VCaP (cell line): ENCODE data around the gene SOCS3.

Source experiments
- H3K27ac ChIP-seq: fragments of 450-650 bp; 2 replicates; pipeline ENCODE4 v1.5.1; 2017
- CTCF ChIP-seq: fragments of 450-650 bp; conservative IDR thresholded peaks from 2 replicates; pipeline ENCODE4 v1.5.1; 2017; ENCODE audit warnings: mild to moderate bottlenecking, moderate library complexity

Gene SOCS3

DNA sequence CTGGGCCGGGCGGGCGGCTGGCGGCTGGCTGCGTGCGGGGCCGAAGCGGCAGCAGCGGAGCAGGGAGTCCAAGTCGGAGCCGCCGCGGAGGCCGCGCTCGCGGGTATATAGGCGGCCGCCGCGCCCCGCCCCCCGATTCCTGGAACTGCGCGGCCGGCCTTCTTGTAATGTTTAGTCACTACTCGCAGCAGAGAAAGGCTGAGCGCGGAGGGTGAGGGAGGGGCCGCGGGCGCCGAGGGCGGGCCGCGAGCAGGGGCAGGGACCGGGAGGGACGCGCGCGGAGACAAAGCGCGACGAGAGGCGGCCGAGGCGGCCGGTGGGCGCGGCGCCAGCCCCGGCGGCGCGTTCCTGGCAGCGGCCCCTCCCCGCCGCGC is at the start of gene SOCS3:
Gene SOCS3 (minus strand): TSS at position 81 of the 374 bp plus-strand sequence. CDS start 982 bp downstream, outside the sequence.
- no peak for TF ChIP-seq CTCF
- H3K27ac ChIP-seq: peak within 1 kb of the TSS; percentile 68

GRCh38 chr17:78409191-78409928 is 49.5 kb upstream of the SOCS3 start:
- H3K27ac ChIP-seq: peak overlapping the region; percentile 60
- TF ChIP-seq CTCF: no peak

DNA sequence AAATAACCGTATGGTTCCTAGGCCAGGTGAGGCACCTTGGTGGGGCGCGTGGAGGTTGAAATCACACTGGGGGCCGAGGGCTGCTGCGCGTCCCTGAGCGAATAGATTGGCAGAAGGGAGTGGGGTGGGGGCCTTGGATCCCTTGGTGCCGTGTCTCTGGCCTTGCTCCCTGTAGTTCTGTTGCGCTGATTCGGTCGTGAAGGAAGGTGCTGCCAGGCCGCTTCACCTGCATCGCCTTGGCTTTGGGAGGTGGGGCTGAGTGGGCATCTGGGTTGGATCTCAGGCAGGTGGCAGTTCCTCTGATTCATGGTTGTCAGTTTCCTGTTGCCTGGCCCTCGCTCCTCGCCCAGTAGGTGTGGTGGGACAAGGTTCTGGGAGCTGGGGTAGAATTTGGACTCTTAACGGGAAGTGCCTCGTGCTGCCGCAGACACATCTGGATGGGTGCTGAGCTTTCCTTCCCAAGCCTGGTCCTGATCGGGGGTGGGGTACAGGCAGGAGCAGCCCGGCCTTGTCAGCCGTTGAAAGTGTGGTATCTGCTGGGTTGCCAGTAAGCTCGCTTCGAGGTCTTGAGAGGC is 48.7 kb upstream of the SOCS3 start:
- peak overlapping the region; percentile 60 for H3K27ac ChIP-seq
- TF ChIP-seq CTCF: no peak

DNA sequence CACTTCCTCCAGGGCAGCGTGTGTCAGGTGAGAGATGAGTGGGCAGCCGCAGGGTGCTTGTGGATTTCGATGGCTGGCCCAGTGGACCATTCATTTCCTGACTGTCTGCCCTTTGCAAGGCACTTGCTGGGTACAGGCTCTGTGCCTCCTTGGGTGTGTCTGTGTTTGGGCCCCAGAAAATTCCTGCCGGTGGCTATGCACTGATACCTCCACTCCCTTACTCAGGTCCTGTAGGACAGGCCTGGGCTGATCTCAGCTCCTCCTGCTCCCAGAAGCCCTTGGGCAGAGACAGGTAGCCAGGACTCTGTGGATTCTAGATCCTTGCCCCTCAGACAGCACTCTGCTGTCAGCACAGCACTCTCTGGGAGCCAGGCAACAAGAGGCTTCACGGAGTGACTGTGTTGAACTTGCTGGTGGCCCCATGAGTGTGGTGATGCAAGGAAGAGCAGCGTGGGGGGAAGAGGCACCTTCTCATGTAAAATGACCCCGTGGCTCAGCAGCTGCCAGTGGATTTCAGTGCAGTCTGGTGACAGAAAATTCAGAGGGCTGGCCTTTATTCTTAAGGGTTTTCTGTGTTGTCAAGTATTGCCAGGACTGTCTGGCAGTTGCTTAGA is 47.6 kb upstream of the SOCS3 start:
- no peak for TF ChIP-seq CTCF
- H3K27ac ChIP-seq: peak overlapping the region; percentile 60; the same call in 1 of the 2 replicates

DNA sequence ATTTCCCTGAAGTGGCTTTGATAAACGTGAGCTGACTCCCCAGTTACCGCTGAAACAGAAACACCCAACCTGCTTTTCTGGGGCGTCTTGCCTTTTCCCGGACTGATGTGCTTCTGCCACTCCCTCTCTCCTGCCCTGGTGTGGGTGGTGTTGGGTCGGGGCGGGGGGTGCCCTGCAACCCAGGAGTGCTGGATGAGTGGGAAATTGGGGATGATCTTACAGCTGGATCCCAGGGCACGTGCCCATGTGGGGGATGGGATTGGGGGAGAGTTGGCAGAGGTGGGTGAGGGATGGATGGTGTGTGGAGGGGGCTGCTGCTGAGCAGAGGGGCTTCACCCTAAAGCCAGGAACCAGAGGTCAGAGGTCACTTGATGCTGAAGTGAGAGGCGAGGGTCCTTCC is 47.0 kb upstream of the SOCS3 start:
- TF ChIP-seq CTCF: no peak
- no peak overlapping the region for H3K27ac ChIP-seq

DNA sequence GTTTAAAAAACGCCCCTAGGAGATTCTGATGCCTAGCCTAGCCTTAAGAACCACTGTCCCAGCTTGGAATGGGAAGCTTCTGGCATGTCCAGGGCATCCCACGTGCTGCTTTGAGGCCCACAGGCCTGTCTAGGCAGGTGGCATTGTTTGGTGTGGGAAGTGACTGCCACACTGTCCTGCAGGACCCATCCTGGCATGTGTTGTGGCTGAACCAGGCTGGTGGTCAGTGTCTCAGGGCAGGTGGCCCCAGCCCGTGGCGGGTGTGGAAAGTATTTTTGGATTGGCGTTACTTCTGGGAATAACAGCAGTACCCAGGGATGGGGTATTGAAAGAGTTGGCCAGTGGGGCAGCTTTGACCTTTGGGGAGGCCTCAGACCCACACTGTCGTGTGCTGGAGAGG is 46.5 kb upstream of the SOCS3 start:
- no peak overlapping the region for H3K27ac ChIP-seq

More for the DNA sequence above, 46.5 kb upstream of the SOCS3 start:
- no peak for TF ChIP-seq CTCF
